T-helper 1 cell (primary cell): Measurements from ENCODE around the gene TLK2.
"Not testable (repeated sequence)": the region's sequence is repeated elsewhere in the genome, so short reads cannot be mapped to it uniquely, and the experiment has no call there.

Experiments
- DNase-seq, 5 donors: peaks; one replicate each; pipeline ENCODE4 v3.0.0-alpha.2; 2012 to 2020
- total RNA-seq, 4 donors: gene quantifications; one replicate each; lab custom pipeline; 2026; lab: John Stamatoyannopoulos, UW

The TLK2 gene
- total RNA-seq = 65.3 to 87.2 (median 80.4) reads per million in 4 donors

- DNase-seq = peak; percentile 59 to 83 (median 62)
Measured at GRCh38 chr17:62478424-62478879, at the start of gene TLK2. Gene TLK2 (plus strand): TSS chr17:62478825. CDS start chr17:62481126, 2,301 bp downstream.

- DNase-seq = not testable (repeated sequence)
Measured at GRCh38 chr17:62435251-62435650, 43.4 kb upstream of the TLK2 start.

- DNase-seq = not testable (repeated sequence)
Measured at GRCh38 chr17:62441181-62441580, 37.4 kb upstream of the TLK2 start.

GRCh38 chr17:62444063-62444462 lies 34.6 kb upstream of the TLK2 start:
- no peak for DNase-seq

- DNase-seq = not testable (repeated sequence)
Measured at GRCh38 chr17:62445791-62446190, 32.8 kb upstream of the TLK2 start.

GRCh38 chr17:62452195-62452594 lies 26.4 kb upstream of the TLK2 start:
- not testable (repeated sequence) for DNase-seq

GRCh38 chr17:62453041-62453440 lies 25.6 kb upstream of the TLK2 start:
- not testable (repeated sequence) for DNase-seq

GRCh38 chr17:62453656-62454055 lies 25.0 kb upstream of the TLK2 start:
- peak in 1 of 5 donors; percentile 8 for DNase-seq

GRCh38 chr17:62454111-62454510 lies 24.5 kb upstream of the TLK2 start:
- DNase-seq = not testable (repeated sequence)

- DNase-seq = no peak
Measured at GRCh38 chr17:62456016-62456415, 22.6 kb upstream of the TLK2 start.

GRCh38 chr17:62458483-62458882 lies 20.1 kb upstream of the TLK2 start:
- DNase-seq = not testable (repeated sequence)

GRCh38 chr17:62464422-62464821 lies 14.2 kb upstream of the TLK2 start:
- not testable (repeated sequence) for DNase-seq

- DNase-seq = not testable (repeated sequence)
Measured at GRCh38 chr17:62465271-62465670, 13.4 kb upstream of the TLK2 start.

- DNase-seq = peak; percentile 20 to 51 (median 45)
Measured at GRCh38 chr17:62470666-62471379, 7.8 kb upstream of the TLK2 start.

GRCh38 chr17:62471380-62471880 lies 7.2 kb upstream of the TLK2 start:
- DNase-seq = not testable (repeated sequence)

- not testable (repeated sequence) for DNase-seq
Measured at GRCh38 chr17:62473030-62473982, 5.3 kb upstream of the TLK2 start.

GRCh38 chr17:62477111-62477510 lies 1.5 kb upstream of the TLK2 start:
- DNase-seq = not testable (repeated sequence)

GRCh38 chr17:62477718-62478408 lies 762 bp upstream of the TLK2 start:
- peak; percentile 13 to 45 (median 22) for DNase-seq

- peak; percentile 12 to 47 (median 31) for DNase-seq
Measured at GRCh38 chr17:62478880-62479638, 434 bp downstream of the TLK2 start.

GRCh38 chr17:62479639-62480258 lies 1.1 kb downstream of the TLK2 start:
- DNase-seq = not testable (repeated sequence)

- DNase-seq = not testable (repeated sequence)
Measured at GRCh38 chr17:62482553-62482952, 3.9 kb downstream of the TLK2 start.
